CD4-positive, alpha-beta T cell (primary cell): ENCODE results near the gene GTF2H4. TPM values are rescaled to one million over a fixed set of nuclear protein-coding genes. Genes with fewer than 3 reads are reported as not detected.
A peak's percentile ranks its signal among the peaks of the same experiment; 100 is the strongest.

Experiments used
- ATAC-seq: fragments of 200-7000 bp; cut with Tn5 transposase; one replicate; pipeline ENCODE4 v1.10.0; 2022; ENCODE audit warnings: mild to moderate bottlenecking; ENCODE audit not compliant: poor library complexity
- CTCF ChIA-PET: fragments of 350-600 bp; sonication (Branson Sonifier 250); formaldehyde crosslinking; loops from one replicate; lab custom pipeline; 2021; ENCODE audit warnings: antibody characterized with exemption, inconsistent platforms; lab: Charles Lee
- POLR2A ChIA-PET: fragments of 350-600 bp; sonication (Branson Sonifier 250); formaldehyde crosslinking; loops from one replicate; lab custom pipeline; 2021; ENCODE audit warnings: antibody characterized with exemption, inconsistent platforms; lab: Charles Lee
- DNase-seq, 14 experiments: peaks; one replicate each; pipeline ENCODE4 v3.0.0-alpha.2; 2013 to 2020; ENCODE audit warnings: mixed read lengths in 2 of 14
- H3K27ac ChIP-seq, 2 donors: one replicate each; pipeline versions ENCODE4 v1.5.1 to v1.7.0; 2013; ENCODE audit warnings: low read length in 2 of 2, low read depth in 1 of 2, mild to moderate bottlenecking in 1 of 2
- H3K27me3 ChIP-seq, 2 experiments: 1 replicate in 1 of 2; 2 replicates in 1 of 2; pipeline versions ENCODE4 v1.6.1 to v1.7.0; 2013; ENCODE audit warnings: low read length in 2 of 2, control low read depth in 1 of 2, mild to moderate bottlenecking in 1 of 2, moderate library complexity in 1 of 2; ENCODE audit not compliant: insufficient read depth in 2 of 2, control insufficient read depth in 1 of 2
- H3K36me3 ChIP-seq: one replicate; pipeline ENCODE4 v1.6.1; 2013; ENCODE audit warnings: low read length, control low read depth; ENCODE audit not compliant: insufficient read depth
- H3K4me1 ChIP-seq: one replicate; pipeline ENCODE4 v1.6.1; 2013; ENCODE audit warnings: low read length, control low read depth; ENCODE audit not compliant: insufficient read depth
- H3K4me3 ChIP-seq: one replicate; pipeline ENCODE4 v1.5.1; 2013; ENCODE audit warnings: mild to moderate bottlenecking, low read length, moderate library complexity
- H3K9me3 ChIP-seq, 2 experiments: 1 replicate in 1 of 2; 2 replicates in 1 of 2; pipeline versions ENCODE4 v1.6.1 to v1.7.0; 2013; ENCODE audit warnings: low read length in 2 of 2, mild to moderate bottlenecking in 2 of 2, control low read depth in 1 of 2, moderate library complexity in 1 of 2; ENCODE audit not compliant: control insufficient read depth in 1 of 2, insufficient read depth in 1 of 2
- H3K27ac Mint-ChIP-seq: one replicate; pipeline ENCODE4 v1.8.0; 2020; ENCODE audit warnings: mixed read lengths
- H3K27me3 Mint-ChIP-seq: one replicate; pipeline ENCODE4 v1.8.0; 2021; ENCODE audit warnings: mixed read lengths
- H3K36me3 Mint-ChIP-seq: one replicate; pipeline ENCODE4 v1.8.0; 2021; ENCODE audit warnings: low read depth, mixed read lengths
- H3K4me1 Mint-ChIP-seq: one replicate; pipeline ENCODE4 v1.8.0; 2021; ENCODE audit warnings: low read depth, mixed read lengths
- H3K4me3 Mint-ChIP-seq: one replicate; pipeline ENCODE4 v1.8.0; 2020; ENCODE audit warnings: mild to moderate bottlenecking, mixed read lengths
- H3K9me3 Mint-ChIP-seq: one replicate; pipeline ENCODE4 v1.8.0; 2020; ENCODE audit warnings: mixed read lengths
- CTCF ChIP-seq: fragments of 200-600 bp; IDR thresholded peaks from one replicate; pipeline ENCODE4 v1.8.0; 2022; ENCODE audit warnings: antibody characterized with exemption, mild to moderate bottlenecking
- intact Hi-C, 2 experiments: fragments of 100-400 bp; cut with DNase I in 1 of 2; cut with micrococcal nuclease in 1 of 2; formaldehyde crosslinking; loops; one replicate each; pipeline versions ENCODE4 v1.15.1 to v1.9.0; 2023 to 2025; cut with DNase I, micrococcal nuclease
- total RNA-seq, 174 experiments: library from RNA in 2 of 174; stranded (reverse) in 2 of 174; gene quantifications; one replicate each; pipeline ENCODE4 v1.2.3 and lab custom pipeline; 2021 to 2026

GTF2H4 gene
- total RNA-seq, 2 experiments from 2014 or later = 7.7 to 10.7 TPM

GRCh38 chr6:30885481-30885998 is 22.5 kb upstream of the GTF2H4 start:
- no peak for TF ChIP-seq CTCF
- peak overlapping the region; percentile 62 for H3K4me3 ChIP-seq
- ATAC-seq = peak; percentile 18
- POLR2A ChIA-PET = interaction anchor here (1.1 to 1.4 kb wide), 2 partner anchors 22 to 94 kb away, joined by 4 read pairs; partner anchors contain the start of gene GTF2H4
- DNase-seq = peak in 3 of 14 experiments; percentile 17 to 30 (median 30)
- intact Hi-C loops = loop anchor here in 1 of 2 experiments (10.0 kb wide), 1 partner anchor 431 kb away; no protein-coding TSS in a partner anchor
- Mint-ChIP-seq H3K36me3 (peaks cover 10% of the 10 kb centered on the region), H3K9me3 (no peaks in the 10 kb centered on the region), H3K4me1 (peaks cover 33% of the 10 kb centered on the region), H3K27ac (peak overlapping the region; percentile 54), H3K27me3 (no peaks in the 10 kb centered on the region), H3K4me3 (peak overlapping the region; percentile 86)
- H3K4me1 ChIP-seq = peaks cover 35% of the 10 kb centered on the region
- CTCF ChIA-PET = no interaction called here
- H3K27ac ChIP-seq = no peak overlapping the region
- H3K36me3 ChIP-seq = peaks cover 7% of the 10 kb centered on the region
- no peaks in the 10 kb centered on the region for H3K9me3 ChIP-seq
- no peaks in the 10 kb centered on the region for H3K27me3 ChIP-seq

GRCh38 chr6:30885999-30886896 is 21.8 kb upstream of the GTF2H4 start:
- Mint-ChIP-seq H3K36me3 (peaks cover 10% of the 10 kb centered on the region), H3K9me3 (no peaks in the 10 kb centered on the region), H3K4me1 (peaks cover 33% of the 10 kb centered on the region), H3K27ac (peak overlapping the region; percentile 54), H3K4me3 (peak overlapping the region; percentile 86), H3K27me3 (no peaks in the 10 kb centered on the region)
- no peak overlapping the region for H3K27ac ChIP-seq
- TF ChIP-seq CTCF = no peak
- H3K27me3 ChIP-seq = no peaks in the 10 kb centered on the region
- peak; percentile 74 for ATAC-seq
- intact Hi-C loops = loop anchor here in 1 of 2 experiments (2.0 to 10.0 kb wide), 2 partner anchors 21 to 431 kb away; no protein-coding TSS in a partner anchor
- POLR2A ChIA-PET = interaction anchor here (1.1 kb wide), 1 partner anchor 22 kb away, joined by 4 read pairs; the partner anchor contains the start of gene GTF2H4
- peaks cover 7% of the 10 kb centered on the region for H3K36me3 ChIP-seq
- peaks cover 35% of the 10 kb centered on the region for H3K4me1 ChIP-seq
- CTCF ChIA-PET = interaction anchor here (1.3 kb wide), 1 partner anchor 58 kb away, joined by 3 read pairs; no protein-coding TSS in a partner anchor
- peak in 8 of 14 experiments; percentile 22 to 69 (median 44) for DNase-seq
- peak overlapping the region; percentile 62 for H3K4me3 ChIP-seq
- no peaks in the 10 kb centered on the region for H3K9me3 ChIP-seq

- peaks cover 28% of the 10 kb centered on the region for H3K4me1 Mint-ChIP-seq
- no peak overlapping the region for H3K4me3 ChIP-seq
- H3K27me3 Mint-ChIP-seq = no peaks in the 10 kb centered on the region
- no peak for TF ChIP-seq CTCF
- H3K36me3 Mint-ChIP-seq = peaks cover 10% of the 10 kb centered on the region
- H3K36me3 ChIP-seq = peaks cover 7% of the 10 kb centered on the region
- H3K27me3 ChIP-seq = no peaks in the 10 kb centered on the region
- intact Hi-C loops = loop anchor here in 1 of 2 experiments (2.0 to 10.0 kb wide), 2 partner anchors 20 to 432 kb away; no protein-coding TSS in a partner anchor
- ATAC-seq (no peak), DNase-seq (no peak)
- H3K9me3 ChIP-seq = no peaks in the 10 kb centered on the region
- ChIA-PET CTCF (interaction anchor here (1.3 kb wide), 1 partner anchor 58 kb away, joined by 3 read pairs; no protein-coding TSS in a partner anchor), POLR2A (no interaction called here)
- no peak overlapping the region for H3K27ac ChIP-seq
- H3K4me3 Mint-ChIP-seq = peak overlapping the region; percentile 49
- no peaks in the 10 kb centered on the region for H3K9me3 Mint-ChIP-seq
- H3K4me1 ChIP-seq = peaks cover 35% of the 10 kb centered on the region
- H3K27ac Mint-ChIP-seq = no peak overlapping the region
Observed at GRCh38 chr6:30886897-30887255, 21.1 kb upstream of the GTF2H4 start.
